HEK293 (cell line): ENCODE measurements around the gene L3MBTL1.

ENCODE experiments used
- CTCF ChIA-PET: fragments of 350-600 bp; formaldehyde crosslinking; extraction: SDS; loops from one replicate; lab custom pipeline; 2021; ENCODE audit warnings: antibody characterized with exemption; lab: Yijun Ruan, JAX
- POLR2A ChIA-PET: fragments of 300-600 bp; formaldehyde crosslinking; extraction: SDS; loops from one replicate; lab custom pipeline; 2020; ENCODE audit warnings: antibody characterized with exemption, inconsistent platforms; lab: Yijun Ruan, JAX
- H3K27ac ChIP-seq: fragments of 200-500 bp; sonication (Bioruptor generic); 2 replicates; pipeline ENCODE4 v1.5.1; 2014; ENCODE audit warnings: low read depth, low read length, control low read depth, inconsistent platforms; ENCODE audit errors: extremely low read depth
- H3K36me3 ChIP-seq, 2 experiments: fragments of 200-500 bp in 1 of 2; sonication (Bioruptor generic) in 1 of 2; 1 replicate in 1 of 2; 2 replicates in 1 of 2; pipeline ENCODE4 v1.5.1; 2014 to 2017; ENCODE audit warnings: inconsistent platforms in 2 of 2, low read length in 2 of 2; ENCODE audit not compliant: control insufficient read depth in 2 of 2, insufficient read depth in 1 of 2
- H3K4me1 ChIP-seq: fragments of 200-500 bp; sonication (Bioruptor generic); 2 replicates; pipeline ENCODE4 v1.5.1; 2014; ENCODE audit warnings: mild to moderate bottlenecking, low read length, inconsistent platforms; ENCODE audit not compliant: control insufficient read depth, insufficient read depth
- H3K4me3 ChIP-seq: 2 replicates; pipeline ENCODE4 v1.5.1; 2011; ENCODE audit warnings: low read depth, mild to moderate bottlenecking, control low read depth, low read length, moderate library complexity
- H3K9me3 ChIP-seq: fragments of 200-500 bp; sonication (Bioruptor generic); 2 replicates; pipeline ENCODE4 v1.5.1; 2014; ENCODE audit warnings: low read depth, low read length, inconsistent platforms; ENCODE audit not compliant: control insufficient read depth, insufficient read depth
- ATF2 ChIP-seq: fragments of 450-650 bp; formaldehyde crosslinking; IDR thresholded peaks from 2 replicates; pipeline ENCODE4 v1.5.1; 2016; ENCODE audit warnings: missing biosample characterization, missing genetic modification characterization, low read depth
- HOXA7 ChIP-seq: sonication (generic); formaldehyde crosslinking; IDR thresholded peaks from 2 replicates; pipeline ENCODE4 v1.8.1; 2022; ENCODE audit warnings: missing genetic modification reagents, borderline replicate concordance
- MEIS1 ChIP-seq: sonication (generic); formaldehyde crosslinking; IDR thresholded peaks from 2 replicates; pipeline ENCODE4 v1.8.1; 2022; ENCODE audit warnings: missing genetic modification reagents, mild to moderate bottlenecking, borderline replicate concordance
- MYNN ChIP-seq: fragments of 450-650 bp; formaldehyde crosslinking; IDR thresholded peaks from 2 replicates; pipeline ENCODE4 v1.5.1; 2016; ENCODE audit warnings: missing biosample characterization, missing genetic modification characterization, borderline replicate concordance
- PRDM1 ChIP-seq: fragments of 450-650 bp; formaldehyde crosslinking; IDR thresholded peaks from 2 replicates; pipeline ENCODE4; 2016; ENCODE audit warnings: missing biosample characterization, missing genetic modification characterization
- SP7 ChIP-seq: fragments of 450-650 bp; formaldehyde crosslinking; IDR thresholded peaks from 2 replicates; pipeline ENCODE4 v1.5.1; 2016; ENCODE audit warnings: missing biosample characterization, missing genetic modification characterization
- TRIM28 ChIP-seq: IDR thresholded peaks from 2 replicates; pipeline ENCODE4 v1.6.1; 2011; ENCODE audit warnings: low read length, control low read depth, borderline replicate concordance
- TSHZ1 ChIP-seq: fragments of 450-650 bp; formaldehyde crosslinking; IDR thresholded peaks from 2 replicates; pipeline ENCODE4 v1.5.1; 2016; ENCODE audit warnings: missing biosample characterization, missing genetic modification characterization, borderline replicate concordance
- ZNF114 ChIP-seq: fragments of 450-650 bp; formaldehyde crosslinking; IDR thresholded peaks from 2 replicates; pipeline ENCODE4 v1.5.0; 2017; ENCODE audit warnings: missing biosample characterization, missing genetic modification characterization
- ZNF37A ChIP-seq: fragments of 450-650 bp; IDR thresholded peaks from 2 replicates; pipeline ENCODE4 v1.5.1; 2018; ENCODE audit warnings: missing biosample characterization, missing genetic modification characterization
- ZNF391 ChIP-seq: fragments of 450-650 bp; formaldehyde crosslinking; IDR thresholded peaks from 2 replicates; pipeline ENCODE4 v1.5.1; 2016; ENCODE audit warnings: low read depth, missing biosample characterization, missing genetic modification characterization, borderline replicate concordance
- ZNF48 ChIP-seq: fragments of 450-650 bp; formaldehyde crosslinking; IDR thresholded peaks from 2 replicates; pipeline ENCODE4 v1.5.1; 2016; ENCODE audit warnings: missing biosample characterization, missing genetic modification characterization
- ZNF555 ChIP-seq: fragments of 450-650 bp; formaldehyde crosslinking; conservative IDR thresholded peaks from 2 replicates; pipeline ENCODE4 v1.5.1; 2017; ENCODE audit warnings: missing biosample characterization, mild to moderate bottlenecking, missing genetic modification characterization, inconsistent platforms
- ZNF558 ChIP-seq: fragments of 450-650 bp; formaldehyde crosslinking; IDR thresholded peaks from 2 replicates; pipeline ENCODE4 v1.5.1; 2016; ENCODE audit warnings: missing biosample characterization, missing genetic modification characterization
- ZNF610 ChIP-seq: fragments of 450-650 bp; formaldehyde crosslinking; IDR thresholded peaks from 2 replicates; pipeline ENCODE4 v1.5.1; 2016; ENCODE audit warnings: missing biosample characterization, missing genetic modification characterization, borderline replicate concordance
- ZNF843 ChIP-seq: fragments of 450-650 bp; formaldehyde crosslinking; IDR thresholded peaks from 2 replicates; pipeline ENCODE4 v1.5.1; 2016; ENCODE audit warnings: missing biosample characterization, missing genetic modification characterization
- ZSCAN5A ChIP-seq: fragments of 450-650 bp; formaldehyde crosslinking; IDR thresholded peaks from 2 replicates; pipeline ENCODE4 v1.5.1; 2016; ENCODE audit warnings: missing biosample characterization, missing genetic modification characterization
- TF ChIP-seq, protein P1 (sequence below): fragments of 450-650 bp; formaldehyde crosslinking; IDR thresholded peaks from 2 replicates; pipeline ENCODE4 v1.5.1; 2016; ENCODE audit warnings: missing biosample characterization, missing genetic modification characterization
- TF ChIP-seq, protein P2 (sequence below): sonication (generic); formaldehyde crosslinking; IDR thresholded peaks from 2 replicates; pipeline ENCODE4 v1.8.1; 2022; ENCODE audit warnings: mild to moderate bottlenecking, moderate library complexity, missing genetic modification reagents

The L3MBTL1 gene

DNA sequence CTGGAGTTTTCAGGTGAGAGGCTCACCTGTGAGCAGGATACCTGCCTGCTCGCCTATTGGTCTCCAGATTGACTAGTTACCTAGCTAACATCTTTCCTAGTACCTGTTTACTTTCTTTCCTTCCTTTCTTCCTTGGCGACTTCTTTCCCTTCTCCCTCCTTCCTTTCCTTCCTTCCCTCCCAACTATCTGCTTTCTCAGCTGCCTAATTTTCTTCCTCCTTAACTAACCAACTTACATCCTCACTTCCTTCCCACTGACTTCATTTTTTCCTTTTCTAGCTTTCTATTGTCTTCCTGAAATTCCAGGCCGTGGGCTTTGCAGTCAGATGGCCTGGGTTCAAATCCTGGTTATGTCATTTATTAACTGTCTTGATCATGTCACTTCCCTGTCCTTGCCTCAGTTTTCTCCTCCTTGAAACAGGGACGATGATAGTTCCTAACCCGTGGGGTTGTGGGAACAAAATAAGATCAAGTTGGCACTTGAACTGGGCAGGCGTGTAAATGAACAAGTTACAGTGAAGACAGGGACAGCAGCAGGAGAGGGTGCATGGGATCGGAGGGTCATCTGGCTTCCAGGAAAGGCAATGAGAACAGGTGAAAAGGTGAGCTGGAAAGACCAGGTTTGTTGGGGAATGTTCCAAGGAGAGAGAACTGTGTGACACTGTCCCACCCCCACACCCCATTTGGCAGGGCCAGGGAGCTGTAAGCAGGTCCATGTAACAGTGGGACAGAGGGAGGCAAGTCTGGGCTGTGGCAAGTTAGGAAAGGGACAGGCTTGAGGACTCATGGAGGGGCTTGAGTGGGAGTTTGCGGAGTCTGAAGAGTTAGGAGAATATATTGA, 51.9 kb downstream of the L3MBTL1 start:
- Histone ChIP-seq H3K9me3 (no peaks in the 10 kb centered on the region), H3K4me3 (no peak overlapping the region), H3K4me1 (no peaks in the 10 kb centered on the region), H3K36me3 (no peaks in the 10 kb centered on the region), H3K27ac (no peak overlapping the region)
- no peak for TF ChIP-seq ZNF48 (tag by site-specific recombination)
- TF ChIP-seq MYNN, result no peak
- no peak for TF ChIP-seq ZNF558 (tag by site-specific recombination)
- peak; percentile 49 for TF ChIP-seq PRDM1 (tag by site-specific recombination)
- TF ChIP-seq ZNF37A (tag by site-specific recombination), result no peak
- no peak for TF ChIP-seq TSHZ1 (tag by site-specific recombination)
- no peak for TF ChIP-seq ZSCAN5A (tag by site-specific recombination)
- TF ChIP-seq ATF2 (tag by site-specific recombination), result 0 out of 2 replicates have a peak, but pooled peaks have one; percentile 19
- TF ChIP-seq SP7 (tag by site-specific recombination), result no peak
- no peak for TF ChIP-seq MEIS1
- ChIA-PET CTCF (interaction anchor here (0.5 to 1.5 kb wide), 5 partner anchors 17 to 610 kb away, joined by 3 to 4 read pairs (median 3); no protein-coding TSS in a partner anchor), POLR2A (no interaction called here)

DNA sequence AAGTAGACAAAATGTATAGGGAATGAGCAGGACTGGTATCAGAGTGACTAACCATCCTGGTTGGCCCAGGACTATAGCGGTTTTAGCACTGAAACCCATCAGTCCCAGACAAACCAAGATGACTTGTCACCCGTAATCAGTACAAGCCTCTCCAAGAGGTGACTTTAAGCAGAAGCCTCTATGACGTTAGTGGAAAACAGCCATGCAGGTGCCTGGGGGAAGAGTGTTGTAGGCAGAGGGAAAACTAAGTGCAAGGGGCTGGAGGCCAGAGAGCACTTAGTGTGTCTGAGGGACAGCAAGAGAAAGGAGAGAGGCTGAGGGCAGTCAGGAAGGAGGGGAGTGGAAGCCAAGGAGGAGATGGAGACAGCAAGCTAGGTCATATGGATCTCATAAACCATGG, 53.5 kb downstream of the L3MBTL1 start:
- no peak for TF ChIP-seq ZNF391 (tag by site-specific recombination)
- no peak for TF ChIP-seq ZNF555
- no peak for TF ChIP-seq TRIM28
- no peak for TF ChIP-seq ZNF610
- TF ChIP-seq ZNF843 (tag by site-specific recombination), result no peak
- TF ChIP-seq, protein P1, sequence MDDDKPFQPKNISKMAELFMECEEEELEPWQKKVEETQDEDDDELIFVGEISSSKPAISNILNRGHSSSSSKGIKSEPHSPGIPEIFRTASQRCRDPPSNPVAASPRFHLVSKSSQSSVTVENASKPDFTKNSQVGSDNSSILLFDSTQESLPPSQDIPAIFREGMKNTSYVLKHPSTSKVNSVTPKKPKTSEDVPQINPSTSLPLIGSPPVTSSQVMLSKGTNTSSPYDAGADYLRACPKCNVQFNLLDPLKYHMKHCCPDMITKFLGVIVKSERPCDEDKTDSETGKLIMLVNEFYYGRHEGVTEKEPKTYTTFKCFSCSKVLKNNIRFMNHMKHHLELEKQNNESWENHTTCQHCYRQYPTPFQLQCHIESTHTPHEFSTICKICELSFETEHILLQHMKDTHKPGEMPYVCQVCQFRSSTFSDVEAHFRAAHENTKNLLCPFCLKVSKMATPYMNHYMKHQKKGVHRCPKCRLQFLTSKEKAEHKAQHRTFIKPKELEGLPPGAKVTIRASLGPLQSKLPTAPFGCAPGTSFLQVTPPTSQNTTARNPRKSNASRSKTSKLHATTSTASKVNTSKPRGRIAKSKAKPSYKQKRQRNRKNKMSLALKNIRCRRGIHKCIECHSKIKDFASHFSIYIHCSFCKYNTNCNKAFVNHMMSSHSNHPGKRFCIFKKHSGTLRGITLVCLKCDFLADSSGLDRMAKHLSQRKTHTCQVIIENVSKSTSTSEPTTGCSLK (tag by site-specific recombination), result no peak
- no peak for TF ChIP-seq HOXA7 (CRISPR knock-in tag)
- TF ChIP-seq, protein P2, sequence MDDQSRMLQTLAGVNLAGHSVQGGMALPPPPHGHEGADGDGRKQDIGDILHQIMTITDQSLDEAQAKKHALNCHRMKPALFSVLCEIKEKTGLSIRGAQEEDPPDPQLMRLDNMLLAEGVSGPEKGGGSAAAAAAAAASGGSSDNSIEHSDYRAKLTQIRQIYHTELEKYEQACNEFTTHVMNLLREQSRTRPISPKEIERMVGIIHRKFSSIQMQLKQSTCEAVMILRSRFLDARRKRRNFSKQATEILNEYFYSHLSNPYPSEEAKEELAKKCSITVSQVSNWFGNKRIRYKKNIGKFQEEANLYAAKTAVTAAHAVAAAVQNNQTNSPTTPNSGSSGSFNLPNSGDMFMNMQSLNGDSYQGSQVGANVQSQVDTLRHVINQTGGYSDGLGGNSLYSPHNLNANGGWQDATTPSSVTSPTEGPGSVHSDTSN (CRISPR knock-in tag), result no peak
- TF ChIP-seq ZNF114 (tag by site-specific recombination), result no peak
- TF ChIP-seq, all 188 proteins: peak for 0
- ChIA-PET POLR2A (interaction anchor here (0.8 kb wide), 1 partner anchor 131 kb away, joined by 3 read pairs; no protein-coding TSS in a partner anchor), CTCF (interaction anchor here (1.5 kb wide), 1 partner anchor 22 kb away, joined by 4 read pairs; no protein-coding TSS in a partner anchor)
- H3K4me1 ChIP-seq, result no peaks in the 10 kb centered on the region
- H3K27ac ChIP-seq, result no peak overlapping the region
- H3K9me3 ChIP-seq, result no peaks in the 10 kb centered on the region
- H3K36me3 ChIP-seq, result no peaks in the 10 kb centered on the region
- H3K4me3 ChIP-seq, result no peak overlapping the region
